Neutrophil (primary cell): ENCODE data around the gene MARF1.

Experiments used
- H3K27ac ChIP-seq: fragments of 200-600 bp; sonication (generic); 2 replicates; pipeline ENCODE4 v1.5.1; 2016; ENCODE audit warnings: mild to moderate bottlenecking, moderate library complexity
- H3K27me3 ChIP-seq: fragments of 200-600 bp; sonication (generic); 2 replicates; pipeline ENCODE4 v1.6.0; 2016; ENCODE audit warnings: mild to moderate bottlenecking
- H3K36me3 ChIP-seq: fragments of 200-600 bp; sonication (generic); 2 replicates; pipeline ENCODE4 v1.5.1; 2017
- H3K4me1 ChIP-seq, 2 experiments: fragments of 200-600 bp in 1 of 2; sonication (generic) in 1 of 2; 1 replicate in 1 of 2; 2 replicates in 1 of 2; pipeline versions ENCODE4 v1.5.1 to v1.6.1; 2013 to 2016; ENCODE audit warnings: low read depth in 1 of 2, low read length in 1 of 2, mild to moderate bottlenecking in 1 of 2, moderate library complexity in 1 of 2; ENCODE audit not compliant: control insufficient read depth in 1 of 2, insufficient read depth in 1 of 2
- H3K4me3 ChIP-seq, 2 experiments: fragments of 200-600 bp in 1 of 2; sonication (generic) in 1 of 2; 1 replicate in 1 of 2; 2 replicates in 1 of 2; pipeline ENCODE4 v1.5.1; 2013 to 2016; ENCODE audit warnings: low read depth in 1 of 2, low read length in 1 of 2, mild to moderate bottlenecking in 1 of 2, moderate library complexity in 1 of 2
- H3K9me3 ChIP-seq: fragments of 200-600 bp; sonication (generic); 2 replicates; pipeline ENCODE4 v1.5.1; 2016
- CTCF ChIP-seq: fragments of 200-600 bp; sonication (generic); IDR thresholded peaks from 2 replicates; pipeline ENCODE4 v1.5.1; 2016; ENCODE audit warnings: antibody characterized with exemption

Gene MARF1

DNA sequence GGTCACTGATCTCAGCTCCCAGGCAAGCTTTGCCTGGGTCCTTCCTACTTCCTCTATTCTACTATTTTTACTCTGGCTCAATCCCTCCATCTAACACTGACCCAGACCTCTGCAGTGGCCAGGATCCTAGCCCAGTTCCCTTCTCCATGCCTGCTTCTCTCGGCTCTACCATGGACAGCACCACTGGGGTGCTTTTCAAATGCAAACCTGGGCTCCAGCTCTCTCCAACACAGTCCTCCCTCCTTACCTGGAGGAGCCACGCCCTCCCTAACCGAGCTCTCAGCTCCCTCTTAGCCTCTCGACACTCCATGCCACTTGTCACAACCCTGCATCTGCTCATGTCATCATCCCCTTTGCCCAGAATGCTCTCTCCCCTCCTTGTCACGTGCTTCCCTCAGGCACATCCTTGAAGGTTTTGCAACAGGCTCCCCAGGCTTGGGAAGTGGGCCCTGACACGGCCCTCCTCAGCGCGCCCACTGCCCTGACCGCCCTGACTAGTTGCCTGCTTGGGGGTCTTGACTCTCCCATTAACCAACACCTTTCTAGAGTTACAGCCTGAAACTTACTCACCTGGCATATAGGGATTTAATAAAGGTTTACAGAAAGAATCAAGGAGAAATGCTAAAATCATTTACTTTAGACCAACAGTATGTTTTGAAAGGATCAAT, 41.6 kb downstream of the MARF1 start:
- TF ChIP-seq CTCF = no peak
- Histone ChIP-seq H3K9me3 (no peaks in the 10 kb centered on the region), H3K4me1 (peaks cover 0 to 9% of the 10 kb centered on the region in 2 experiments), H3K27me3 (no peaks in the 10 kb centered on the region), H3K27ac (peak overlapping the region; percentile 62), H3K4me3 (no peak overlapping the region), H3K36me3 (peaks cover 97% of the 10 kb centered on the region)

DNA sequence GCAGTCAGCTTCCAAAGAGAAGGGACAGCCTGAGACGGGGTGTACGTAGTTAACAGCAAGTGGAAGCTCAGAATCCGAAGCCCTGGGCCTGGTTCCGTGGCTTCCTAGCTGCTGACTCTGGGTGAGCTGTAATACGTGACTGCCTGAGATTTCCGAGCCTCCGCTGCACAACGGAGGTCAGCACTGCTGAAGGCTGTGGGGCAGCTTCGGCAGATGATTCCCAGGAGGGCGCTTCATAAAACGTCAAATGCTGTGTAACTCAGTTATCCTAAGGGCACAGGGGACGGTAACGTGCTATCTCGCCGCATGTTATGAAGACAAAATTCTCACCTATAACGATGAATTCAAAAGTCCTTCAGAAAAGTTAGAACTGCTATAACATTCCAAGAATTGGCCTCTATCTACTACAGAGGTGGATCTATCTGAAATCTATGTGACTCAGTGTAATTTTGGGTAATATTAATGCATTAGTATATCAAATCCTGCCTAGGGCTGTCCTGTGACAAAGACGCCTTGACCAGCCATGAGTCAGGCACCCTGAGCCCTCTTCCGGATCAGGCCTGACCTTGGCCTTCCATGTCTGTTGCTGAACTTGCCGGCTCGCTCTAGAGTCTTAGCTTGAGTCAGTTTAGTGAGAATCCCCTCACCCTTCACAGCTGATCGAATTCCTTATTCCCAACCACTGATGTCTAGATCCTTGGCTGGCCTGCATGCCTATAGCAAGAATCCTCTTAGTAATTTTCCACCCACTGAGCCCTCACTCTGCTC, 43.5 kb downstream of the MARF1 start:
- H3K27me3 ChIP-seq = no peaks in the 10 kb centered on the region
- no peak overlapping the region for H3K4me3 ChIP-seq
- H3K36me3 ChIP-seq = peaks cover 97% of the 10 kb centered on the region
- H3K9me3 ChIP-seq = no peaks in the 10 kb centered on the region
- TF ChIP-seq CTCF = no peak
- peaks cover 7 to 17% of the 10 kb centered on the region in 2 experiments for H3K4me1 ChIP-seq
- peak overlapping the region; percentile 62 for H3K27ac ChIP-seq

DNA sequence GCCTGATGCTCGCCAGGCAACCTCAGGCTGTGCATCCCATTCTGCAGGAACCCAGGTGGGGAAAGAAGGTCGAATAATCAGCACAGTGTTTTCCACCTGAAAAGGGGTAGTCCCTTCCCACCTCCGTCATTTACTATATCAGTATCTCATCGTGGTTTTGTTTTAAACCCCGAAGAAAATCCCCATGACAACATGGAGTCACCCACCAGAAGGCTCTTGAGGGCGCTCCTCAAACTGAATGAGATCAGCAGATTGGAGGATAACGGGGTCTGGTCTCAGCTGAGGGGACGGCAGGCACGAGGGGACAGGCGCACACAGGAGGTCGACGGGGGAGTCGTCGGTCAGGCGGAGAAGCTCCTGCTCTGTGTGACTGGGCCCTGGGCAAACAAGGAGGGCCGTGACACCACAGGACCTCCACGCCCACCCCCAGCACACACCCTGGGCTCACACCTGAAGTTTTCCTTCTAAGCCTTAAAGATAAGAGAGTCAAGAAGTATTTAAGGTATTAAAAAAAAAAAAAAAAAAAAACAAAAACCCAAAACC, 44.2 kb downstream of the MARF1 start:
- H3K27ac ChIP-seq = peak overlapping the region; percentile 100
- TF ChIP-seq CTCF = no peak
- no peak overlapping the region for H3K4me3 ChIP-seq
- no peaks in the 10 kb centered on the region for H3K27me3 ChIP-seq
- H3K4me1 ChIP-seq = peaks cover 12 to 22% of the 10 kb centered on the region in 2 experiments
- no peaks in the 10 kb centered on the region for H3K9me3 ChIP-seq
- peaks cover 97% of the 10 kb centered on the region for H3K36me3 ChIP-seq

DNA sequence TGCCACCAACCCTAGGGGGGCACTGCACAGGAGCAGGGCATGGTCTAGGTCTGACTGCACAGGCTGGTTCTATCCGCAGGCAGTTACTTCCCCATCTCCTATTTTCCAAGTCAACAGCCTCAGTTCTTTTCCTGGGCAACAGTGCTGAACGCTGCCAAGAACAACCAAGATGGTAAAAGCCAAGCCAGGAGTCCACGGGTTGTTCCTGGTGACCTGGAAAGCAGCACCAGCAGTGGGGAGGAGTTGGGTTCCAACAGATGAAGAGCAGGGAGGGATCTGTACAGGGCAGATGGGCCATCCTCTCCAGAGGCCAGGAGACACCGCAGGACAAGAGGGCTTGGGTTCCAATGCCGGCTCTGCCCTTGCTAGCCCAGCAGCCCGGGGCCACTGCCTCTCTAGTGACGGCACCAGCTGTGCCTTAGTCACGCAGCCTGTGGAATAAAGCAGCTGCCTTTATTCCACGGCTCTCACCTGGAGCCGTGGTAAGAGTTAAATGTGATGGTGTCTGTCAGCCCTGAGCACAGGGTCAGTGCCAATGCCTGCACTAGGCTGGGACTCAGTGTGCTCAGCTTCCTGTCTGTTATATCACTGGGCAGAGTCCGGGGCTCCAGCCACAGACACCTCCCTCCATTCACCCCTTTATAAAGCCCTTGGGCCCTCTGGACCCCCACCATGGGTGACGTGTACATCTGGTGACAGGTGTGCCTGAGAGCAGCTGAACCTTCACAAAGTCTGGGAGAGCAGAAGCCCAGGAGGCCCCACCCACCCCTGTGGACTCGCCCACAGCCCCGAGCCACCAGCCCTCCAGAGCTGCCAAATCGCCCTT, 44.9 kb downstream of the MARF1 start:
- Histone ChIP-seq H3K4me1 (peaks cover 18 to 29% of the 10 kb centered on the region in 2 experiments), H3K9me3 (no peaks in the 10 kb centered on the region), H3K27me3 (no peaks in the 10 kb centered on the region), H3K4me3 (no peak overlapping the region), H3K27ac (peak overlapping the region; percentile 100), H3K36me3 (peaks cover 94% of the 10 kb centered on the region)
- TF ChIP-seq CTCF = no peak

- H3K4me1 ChIP-seq = peaks cover 27 to 38% of the 10 kb centered on the region in 2 experiments
- H3K27ac ChIP-seq = peak overlapping the region; percentile 100
- no peak overlapping the region for H3K4me3 ChIP-seq
- H3K27me3 ChIP-seq = no peaks in the 10 kb centered on the region
- TF ChIP-seq CTCF = no peak
- no peaks in the 10 kb centered on the region for H3K9me3 ChIP-seq
- H3K36me3 ChIP-seq = peaks cover 88% of the 10 kb centered on the region
These were observed 45.8 kb downstream of the MARF1 start for GRCh38 chr16:15597135-15597534.
